T follicular helper cell (primary cell): ENCODE results near the gene TMEM185A.
"Not testable (repeated sequence)": the region's sequence is repeated elsewhere in the genome, so short reads cannot be mapped to it uniquely, and the experiment has no call there.

ENCODE experiments used
- DNase-seq: peaks from one replicate; pipeline ENCODE4 v3.0.0-alpha.2; 2020; ENCODE audit warnings: low read depth

TMEM185A gene

DNA sequence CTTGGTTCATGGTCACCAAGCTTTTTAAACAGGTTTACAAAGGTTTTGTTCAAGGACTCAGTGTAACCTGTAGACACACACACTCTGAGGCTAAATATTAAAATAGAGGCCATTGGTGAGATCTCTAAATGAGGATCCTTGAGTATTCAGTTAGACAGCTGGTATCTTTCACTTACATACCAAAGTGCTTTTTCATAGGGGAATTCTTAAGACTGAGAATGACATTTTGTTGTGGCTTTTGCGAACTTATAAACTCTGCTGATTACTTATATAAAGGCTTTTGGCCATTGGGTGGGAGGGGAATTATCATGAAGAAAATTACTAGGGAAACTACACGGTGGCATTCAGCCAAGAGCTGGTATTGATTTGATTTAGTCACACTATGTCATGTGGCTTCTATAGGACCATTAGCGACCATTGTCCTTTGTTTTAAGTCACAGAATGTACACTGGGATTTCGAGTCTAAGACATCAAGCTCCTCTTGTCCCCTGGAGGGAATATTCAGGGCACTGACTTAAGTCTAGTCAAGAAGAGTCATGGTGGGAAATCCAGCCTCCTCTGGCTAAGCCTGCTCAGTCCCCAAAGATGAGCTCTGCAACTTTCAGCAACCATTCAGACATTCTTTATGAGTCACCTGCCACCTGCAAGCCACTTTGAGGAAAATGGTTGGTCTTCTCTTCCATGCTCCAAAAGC is 80.2 kb downstream of the TMEM185A start:
- DNase-seq, result not testable (repeated sequence)

DNA sequence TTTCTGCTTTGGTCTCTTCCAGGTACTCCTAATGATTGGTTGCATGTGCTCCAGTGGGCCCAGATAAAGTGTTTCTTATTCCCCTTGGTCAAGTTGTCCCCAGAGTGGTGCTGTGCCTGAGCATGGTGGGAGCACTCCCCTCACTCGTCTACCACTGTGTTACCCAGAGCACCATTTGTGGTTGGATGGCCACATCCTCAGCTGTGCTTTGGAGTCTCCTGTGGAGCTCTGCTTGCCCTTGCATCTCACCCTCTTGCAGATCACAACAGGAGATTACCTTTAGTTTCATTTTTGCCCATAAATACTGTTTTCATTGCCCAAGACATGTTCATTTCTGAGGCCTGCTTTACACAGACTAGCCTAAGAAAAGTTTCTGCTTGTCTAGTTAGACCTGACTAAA is 81.1 kb downstream of the TMEM185A start:
- not testable (repeated sequence) for DNase-seq

DNA sequence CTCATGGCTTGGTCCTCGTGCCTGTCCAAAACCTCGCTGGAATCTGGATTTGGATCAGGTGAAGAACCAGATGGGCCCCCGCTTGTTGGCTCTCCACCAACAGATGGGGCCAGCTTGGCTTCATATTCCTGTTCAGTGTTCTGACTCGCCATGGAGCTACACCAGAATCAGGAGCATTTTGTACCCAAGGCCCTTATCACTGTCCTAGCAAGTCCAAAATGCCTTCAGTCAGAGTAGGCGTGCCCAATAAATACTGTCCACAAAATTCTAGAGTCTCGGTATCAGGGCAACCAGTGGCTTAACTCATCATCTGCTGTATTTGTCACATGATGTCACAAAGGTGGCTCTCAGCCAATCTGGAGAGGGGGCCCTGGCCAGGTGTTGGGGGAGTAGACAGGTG is 81.9 kb downstream of the TMEM185A start, which contains the start of gene HSFX3:
Gene HSFX3, minus strand, starts transcription at position 224 of the 400 bp plus-strand sequence. Its CDS starts 72 bp downstream, at position 152.
- DNase-seq, result not testable (repeated sequence)

DNA sequence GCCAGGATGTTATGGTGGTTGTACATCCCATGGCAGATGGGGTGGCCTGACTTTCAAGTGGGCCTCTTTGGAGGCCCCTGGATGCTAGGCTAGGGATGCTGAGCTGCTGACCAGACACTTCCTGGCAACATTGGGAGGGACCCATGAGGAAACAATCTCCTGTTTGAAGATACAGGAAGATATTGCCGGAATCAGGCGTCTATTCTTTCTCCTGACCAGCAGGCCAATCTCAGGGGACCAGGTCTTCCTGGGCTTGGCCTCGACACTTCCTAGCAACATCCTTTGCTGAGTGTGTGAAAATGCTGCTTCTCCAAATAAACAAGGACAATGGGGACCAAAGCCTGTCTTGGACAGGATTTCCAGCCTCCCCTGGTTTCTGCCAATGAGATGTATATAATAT is 83.8 kb downstream of the TMEM185A start:
- not testable (repeated sequence) for DNase-seq

DNA sequence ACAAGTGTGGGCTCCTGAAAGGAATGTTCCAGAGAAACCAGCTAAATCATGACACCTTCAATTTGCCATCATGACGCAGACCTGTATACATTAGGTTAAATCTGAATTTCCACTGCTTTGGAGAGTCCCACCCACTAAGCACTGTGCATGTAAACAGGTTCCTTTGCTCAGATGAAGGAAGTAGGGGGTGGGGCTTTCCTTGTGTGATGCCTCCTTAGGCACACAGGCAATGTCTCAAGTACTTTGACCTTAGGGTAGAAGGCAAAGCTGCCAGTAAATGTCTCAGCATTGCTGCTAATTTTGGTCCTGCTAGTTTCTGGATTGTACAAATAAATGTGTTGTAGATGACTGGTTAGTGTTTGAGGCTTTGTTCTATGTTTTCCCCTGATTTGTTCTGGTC is 84.6 kb downstream of the TMEM185A start:
- not testable (repeated sequence) for DNase-seq
